ENCODE measurements around the gene TACC2.
"Not testable (repeated sequence)": the region's sequence is repeated elsewhere in the genome, so short reads cannot be mapped to it uniquely, and the experiment has no call there.

TACC2 gene

DNA sequence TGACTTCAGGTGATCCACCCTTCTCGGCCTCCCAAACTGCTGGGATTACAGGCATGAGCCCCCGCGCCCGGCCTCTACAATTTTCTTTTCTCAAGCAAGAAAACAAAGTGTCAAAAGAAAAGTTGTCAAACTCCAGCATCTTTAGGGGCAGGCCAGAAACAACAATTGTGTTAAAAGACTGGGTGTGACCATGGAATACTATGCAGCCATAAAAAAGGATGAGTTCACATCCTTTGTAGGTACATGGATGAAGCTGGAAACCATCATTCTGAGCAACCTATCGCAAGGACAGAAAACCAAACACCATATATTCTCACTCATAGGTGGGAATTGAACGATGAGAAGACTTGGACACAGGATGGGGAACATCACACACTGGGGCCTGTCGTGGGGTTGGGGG lies 34.3 kb downstream of the TACC2 start:
- DNase-seq (ENCODE audit: low read depth), result not testable (repeated sequence)

DNA sequence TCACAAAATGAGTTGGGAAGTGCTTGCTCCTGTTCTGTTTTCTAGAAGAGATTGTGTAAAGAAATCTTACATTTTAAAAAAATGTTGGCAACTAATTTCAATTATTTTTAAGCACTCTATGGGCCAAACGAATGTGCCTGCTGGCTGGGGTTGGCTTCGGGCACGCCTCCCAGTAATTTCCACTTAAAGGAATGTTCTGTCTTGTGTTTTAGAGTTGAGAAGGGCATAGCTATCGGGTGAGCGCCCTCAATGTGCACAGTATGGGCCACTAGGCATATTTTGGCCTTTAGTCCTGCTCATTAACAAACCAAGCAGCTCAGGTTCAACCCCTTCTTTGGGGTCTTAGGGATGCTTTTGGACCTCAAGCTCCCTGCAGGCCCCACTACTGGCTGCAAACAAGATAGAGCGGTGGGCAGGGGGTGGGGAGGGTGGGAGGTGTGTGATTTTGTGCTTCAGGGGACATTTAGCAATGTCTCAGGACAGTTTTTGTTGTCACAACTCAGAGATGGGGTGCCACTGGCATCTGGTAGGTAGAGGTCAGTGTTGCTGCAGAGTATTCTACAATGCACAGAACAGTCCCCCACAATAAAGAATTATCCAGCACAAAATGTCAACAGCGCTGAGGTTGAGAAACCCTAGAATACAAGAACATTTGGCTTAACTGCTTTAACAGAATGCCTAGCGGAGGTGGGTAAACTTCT lies 40.7 kb downstream of the TACC2 start:
- no peak for DNase-seq (ENCODE audit: low read depth)

DNA sequence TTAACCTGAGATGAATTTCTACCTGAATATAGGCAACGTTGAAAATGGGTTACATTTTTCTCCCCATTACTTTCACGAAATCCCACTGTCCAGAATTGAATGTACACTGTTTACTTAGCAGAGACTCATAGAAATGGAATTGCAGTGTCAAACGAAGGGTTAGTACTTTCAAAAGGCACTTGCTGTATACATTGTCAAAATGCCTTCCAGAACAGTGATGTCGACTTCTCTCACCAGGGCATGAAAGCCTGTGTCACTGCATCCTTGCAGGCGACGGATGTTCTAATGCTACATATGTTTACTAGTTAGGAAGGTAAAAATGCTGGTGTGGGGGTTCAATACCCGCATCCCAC lies 41.2 kb downstream of the TACC2 start:
- no peak for DNase-seq (ENCODE audit: low read depth)

DNA sequence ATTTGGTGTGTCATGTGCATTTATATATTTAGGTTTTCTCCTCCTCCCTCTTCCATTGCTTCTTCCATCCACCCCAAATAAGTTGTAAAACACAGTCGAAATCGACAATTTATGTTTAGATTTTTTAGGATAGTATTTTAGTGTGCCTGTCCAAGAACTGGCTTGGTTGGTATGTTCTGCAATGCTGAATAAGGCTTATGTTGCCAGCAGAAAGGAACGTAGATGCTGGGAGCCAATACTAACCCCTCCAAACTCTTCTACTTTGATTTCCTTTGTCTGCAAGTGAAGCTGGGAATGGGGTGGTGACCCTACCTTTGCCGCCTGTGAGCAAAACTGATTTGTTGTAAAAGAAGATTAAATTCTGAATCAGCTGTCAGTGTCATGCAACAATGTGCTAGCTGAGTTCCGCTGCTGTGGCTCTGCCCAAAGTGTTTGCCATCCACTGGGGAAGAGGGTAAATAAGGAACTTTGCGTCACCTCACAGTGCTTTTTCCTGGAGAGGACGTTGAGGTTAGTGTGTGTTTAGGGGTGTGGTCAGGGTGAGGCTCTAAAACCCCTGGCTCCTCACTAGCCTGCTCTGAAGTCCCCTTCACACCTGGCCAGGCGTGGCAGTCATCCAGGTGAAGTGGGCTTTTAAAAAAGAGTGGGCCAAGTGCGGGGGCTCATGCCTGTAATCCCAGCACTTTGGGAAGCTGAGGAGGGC lies 44.4 kb downstream of the TACC2 start:
- no peak for DNase-seq (ENCODE audit: low read depth)

DNA sequence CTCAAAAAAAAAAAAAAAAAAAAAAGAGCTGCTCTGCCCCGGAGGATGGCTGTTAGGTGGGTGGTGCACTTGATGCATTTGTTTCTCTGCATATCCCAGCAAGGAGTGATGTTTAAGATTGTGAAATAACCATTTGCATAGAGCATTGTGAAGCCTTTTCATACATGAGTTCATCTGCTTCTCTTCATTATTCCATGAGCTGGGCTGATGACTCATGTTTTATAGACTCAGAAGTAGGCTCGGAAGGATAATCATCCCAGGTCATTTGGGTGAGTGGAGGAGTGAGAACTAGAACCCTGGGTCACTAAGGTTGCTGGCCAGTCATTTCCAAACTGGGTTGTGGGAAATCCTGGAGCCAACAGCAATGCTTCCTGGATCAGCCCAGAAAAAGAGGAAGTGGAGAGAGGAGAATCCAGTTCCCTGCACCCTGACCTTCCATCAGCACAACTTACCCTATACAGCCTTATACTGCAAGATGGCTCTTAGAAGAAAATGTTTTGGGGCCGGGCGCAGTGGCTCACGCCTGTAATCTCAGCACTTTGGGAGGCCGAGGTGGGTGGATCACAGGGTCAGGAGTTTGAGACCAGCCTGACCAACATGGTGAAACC lies 45.3 kb downstream of the TACC2 start:
- DNase-seq (ENCODE audit: low read depth), result no peak

DNA sequence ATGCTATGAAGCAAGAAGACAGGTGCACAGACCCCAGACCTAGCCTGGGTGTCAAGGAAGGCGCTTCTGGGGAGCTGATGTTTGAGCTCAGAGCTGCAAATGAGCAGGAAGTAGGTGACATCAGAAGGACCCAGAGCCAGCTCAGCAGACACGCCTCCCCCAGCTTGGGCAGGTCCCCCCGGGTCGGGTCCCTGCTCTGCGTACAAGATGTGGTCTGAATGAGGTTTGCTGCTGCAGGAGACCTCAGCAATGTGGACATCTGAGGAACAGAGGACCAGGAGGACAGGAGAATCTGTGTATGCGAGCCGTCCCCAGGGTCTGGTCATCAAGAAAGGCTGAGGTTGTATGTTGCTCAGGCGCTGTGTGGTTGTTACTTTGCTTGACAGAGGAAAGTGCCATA lies 51.8 kb downstream of the TACC2 start:
- no peak for DNase-seq (ENCODE audit: low read depth)

DNA sequence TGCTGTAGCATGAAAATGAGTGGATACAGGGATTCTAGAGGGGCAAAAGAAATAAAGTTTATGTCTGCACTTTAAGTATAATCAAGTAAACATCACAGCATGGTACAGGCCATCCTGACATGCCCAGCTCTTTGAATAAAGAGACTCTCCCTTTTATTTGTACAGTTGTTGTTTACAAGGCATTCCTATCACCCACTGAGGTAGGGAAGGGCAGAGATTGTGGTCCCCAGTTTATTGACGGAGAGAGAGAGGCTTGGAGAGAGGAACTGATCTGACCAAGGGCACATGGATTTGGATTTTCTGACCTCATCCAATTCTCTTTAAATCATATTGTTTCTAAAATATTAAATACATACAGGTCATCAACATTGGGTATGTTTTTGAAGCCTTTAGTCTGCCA lies 53.9 kb downstream of the TACC2 start:
- DNase-seq (ENCODE audit: low read depth), result no peak

DNA sequence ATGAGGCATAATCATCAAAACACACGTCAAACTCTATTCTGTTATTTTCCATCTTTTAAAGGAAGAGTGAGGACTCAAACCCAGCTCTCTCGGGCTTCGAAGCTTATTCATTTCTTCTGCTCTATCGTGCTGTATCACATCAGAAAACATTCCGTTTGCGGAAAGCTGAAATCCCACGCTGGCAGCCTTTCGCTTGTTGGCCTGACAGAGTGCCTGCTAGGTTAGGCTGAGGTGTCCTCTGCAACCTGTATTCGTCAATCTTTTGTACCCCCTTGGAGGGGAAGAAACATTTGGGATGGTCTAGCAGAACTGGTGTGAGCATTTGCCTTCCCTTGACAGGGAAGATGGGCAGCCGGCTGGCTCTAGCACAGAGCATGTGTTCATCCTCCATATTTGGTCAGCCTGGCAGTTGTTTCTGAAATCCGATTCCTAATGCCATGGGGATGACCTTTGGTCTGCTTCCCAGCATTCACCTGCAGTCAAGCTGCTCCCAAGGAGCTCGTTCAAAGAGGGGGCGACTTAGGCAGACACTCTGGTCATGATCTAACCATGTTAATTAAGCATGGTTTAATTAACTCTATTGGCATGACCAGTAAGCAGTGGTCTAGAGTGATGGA lies 55.2 kb downstream of the TACC2 start:
- DNase-seq (ENCODE audit: low read depth), result no peak

DNA sequence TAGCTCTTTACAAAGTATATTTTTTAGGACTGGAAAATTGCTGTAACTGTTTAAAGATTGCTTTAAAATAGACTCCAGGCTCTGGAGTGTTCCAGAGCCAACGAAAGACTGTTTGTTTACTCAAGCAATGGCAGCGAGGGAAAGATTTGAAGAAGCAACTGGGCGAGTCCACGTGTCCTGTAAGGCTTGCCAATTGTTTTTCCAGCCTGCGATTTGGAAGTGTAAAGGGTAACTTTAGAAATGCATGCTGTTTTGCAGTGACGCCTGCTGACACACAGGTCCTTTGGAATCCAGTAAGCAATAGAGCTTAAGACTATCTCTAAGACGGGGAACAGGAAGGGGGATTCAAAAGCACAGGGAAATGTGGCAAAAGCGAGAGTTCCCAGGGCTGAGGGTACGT lies 55.8 kb downstream of the TACC2 start:
- no peak for DNase-seq (ENCODE audit: low read depth)

DNA sequence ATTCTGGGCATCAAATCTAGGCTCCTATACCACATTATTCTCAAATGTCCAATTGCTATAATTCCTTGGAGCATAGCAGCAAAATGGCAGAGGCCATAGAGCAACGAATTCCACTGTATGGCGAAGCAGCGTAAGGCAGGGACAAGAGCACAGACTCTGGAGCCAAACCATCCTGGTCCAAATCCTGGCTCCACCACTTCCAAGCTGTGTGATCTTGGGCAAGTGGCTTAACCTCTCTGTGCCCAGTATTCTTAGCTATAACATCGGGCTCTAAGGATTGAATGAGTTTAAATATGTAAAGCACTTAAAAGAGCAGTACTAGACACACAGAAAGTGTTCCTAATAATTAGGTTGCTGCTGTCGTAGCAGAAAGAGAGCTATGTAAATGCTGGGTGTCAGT lies 56.2 kb downstream of the TACC2 start:
- no peak for DNase-seq (ENCODE audit: low read depth)

DNA sequence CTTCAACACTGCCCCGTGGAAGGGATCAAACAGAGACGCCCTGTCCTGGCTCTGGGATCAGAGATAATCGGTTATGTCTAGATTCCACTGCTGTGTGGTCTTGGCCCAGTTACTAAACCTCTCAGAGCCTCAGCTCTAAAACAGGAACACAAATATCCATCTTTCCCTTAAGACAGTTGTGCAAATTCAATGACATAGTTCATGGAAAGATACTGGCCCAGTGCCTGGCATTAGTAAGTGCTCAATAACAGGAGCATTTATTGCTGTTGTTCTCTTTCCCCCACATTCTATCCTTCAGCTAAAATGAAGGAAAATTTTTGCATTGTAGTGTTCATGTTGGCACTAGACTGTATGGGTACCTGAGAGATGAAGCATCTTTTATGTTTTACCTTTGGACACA lies 58.6 kb downstream of the TACC2 start:
- DNase-seq (ENCODE audit: low read depth), result no peak

DNA sequence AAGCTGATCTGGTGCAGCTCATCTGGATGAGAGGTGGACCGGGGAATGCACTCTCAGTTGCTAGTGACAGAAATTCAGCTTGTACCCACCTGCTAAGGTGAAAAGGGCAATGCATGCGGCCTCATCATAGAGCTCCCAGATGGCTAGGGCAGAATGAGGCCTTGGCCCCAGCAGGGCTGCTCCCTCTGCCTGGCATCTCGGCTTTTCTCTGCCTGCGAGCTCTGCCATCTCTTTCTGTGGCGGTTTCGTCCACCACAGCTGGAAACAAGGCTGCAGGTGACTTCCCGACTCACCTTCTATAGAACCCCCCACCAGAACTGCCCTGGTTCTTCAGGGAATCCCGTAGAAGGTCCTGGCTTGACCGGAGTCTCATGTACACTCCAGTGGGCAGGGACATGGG lies 60.1 kb downstream of the TACC2 start:
- no peak for DNase-seq (ENCODE audit: low read depth)

DNA sequence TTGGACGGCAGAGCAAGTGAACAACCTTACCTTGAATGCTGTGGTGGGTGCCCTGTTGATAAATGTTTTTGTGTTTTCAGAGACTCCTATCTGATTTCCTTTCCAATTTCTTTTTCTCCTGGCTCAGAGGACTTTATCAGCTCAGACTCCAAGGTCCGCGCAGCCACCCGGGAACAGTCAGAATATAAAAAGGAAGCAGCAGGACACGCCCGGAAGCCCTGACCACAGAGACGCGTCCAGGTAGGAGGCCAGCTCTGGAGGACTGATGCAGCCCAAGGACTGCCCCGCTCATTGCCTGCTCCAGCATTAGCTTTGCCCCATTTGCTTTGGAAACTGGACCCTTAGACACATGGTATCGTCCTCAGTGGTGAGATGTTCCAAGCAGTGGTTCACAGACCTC lies 61.3 kb downstream of the TACC2 start:
- DNase-seq (ENCODE audit: low read depth), result no peak

DNA sequence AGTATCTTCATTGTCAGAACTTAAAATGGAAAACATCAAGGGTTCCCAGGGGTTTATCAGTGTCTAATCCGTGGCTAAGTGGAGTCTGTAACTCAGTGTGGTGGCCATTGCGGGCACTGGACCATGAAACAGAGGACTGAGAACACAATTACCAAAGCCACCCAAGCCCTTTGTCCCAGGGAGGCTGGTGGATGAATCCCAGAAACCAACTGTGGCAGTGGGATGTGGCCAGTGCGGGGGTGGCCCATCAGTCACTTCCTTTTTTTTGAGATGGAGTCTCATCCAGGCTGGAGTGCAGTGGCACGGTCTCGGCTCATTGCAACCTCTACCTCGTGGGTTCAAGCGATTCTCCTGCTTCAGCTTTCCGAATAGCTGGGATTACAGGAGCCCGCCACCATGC lies 61.8 kb downstream of the TACC2 start:
- DNase-seq (ENCODE audit: low read depth), result no peak

DNA sequence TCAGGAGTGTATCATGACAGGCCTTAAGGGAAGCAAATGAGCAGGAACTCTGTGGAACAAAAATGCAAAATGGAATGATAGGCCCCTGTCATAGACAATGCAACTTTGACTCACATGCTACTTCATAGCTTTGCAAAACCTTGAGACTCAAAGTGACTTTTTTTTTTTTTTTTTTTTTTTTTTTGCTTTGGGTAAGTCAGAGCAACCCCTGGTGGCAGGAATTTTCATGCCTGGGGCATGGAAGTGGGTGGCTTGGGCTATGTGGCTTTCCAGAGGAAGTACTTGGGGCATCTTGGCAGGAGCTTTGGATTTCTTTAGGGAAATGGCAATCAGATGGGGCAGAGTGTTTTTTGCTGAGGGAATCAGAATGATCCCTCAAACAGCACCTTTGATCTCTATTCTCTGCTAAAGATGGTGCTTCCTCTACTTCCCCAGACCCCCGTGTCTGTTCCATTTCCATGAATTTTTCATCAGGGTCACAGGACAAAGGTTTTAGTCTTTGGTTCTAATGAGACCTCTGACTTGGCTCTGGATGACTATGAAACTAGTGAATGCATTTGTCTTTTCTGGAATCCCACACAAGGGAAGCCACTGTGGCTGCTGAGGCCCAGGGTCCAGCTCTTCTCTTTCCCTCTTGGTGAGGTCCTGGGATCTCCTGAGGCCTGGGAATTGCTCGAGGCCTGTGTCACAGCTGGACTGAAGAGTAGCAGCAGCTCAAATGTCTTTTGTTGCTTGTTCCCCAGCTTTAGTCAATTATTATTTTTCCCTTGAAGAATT lies 62.8 kb downstream of the TACC2 start:
- DNase-seq (ENCODE audit: low read depth), result peak; percentile 43

DNA sequence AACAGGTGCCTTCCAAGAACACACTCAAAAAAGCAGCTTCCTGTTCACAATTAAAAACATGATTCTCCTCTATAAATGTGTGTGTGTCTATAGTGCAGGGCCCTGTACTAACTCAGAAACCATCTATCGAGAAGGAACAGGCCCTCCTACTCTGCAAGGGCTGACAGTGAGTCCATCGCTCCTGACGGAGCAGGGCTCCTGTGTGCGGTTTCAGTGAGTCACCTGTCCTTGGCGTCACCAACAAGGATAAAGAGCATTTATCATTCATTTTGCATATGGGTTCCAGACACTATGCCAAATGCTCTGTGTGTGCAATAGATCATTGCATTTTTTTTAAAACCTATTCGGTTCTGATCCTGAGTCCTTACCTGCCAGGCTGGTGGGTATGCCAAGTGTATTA lies 63.7 kb downstream of the TACC2 start:
- DNase-seq (ENCODE audit: low read depth), result no peak

DNA sequence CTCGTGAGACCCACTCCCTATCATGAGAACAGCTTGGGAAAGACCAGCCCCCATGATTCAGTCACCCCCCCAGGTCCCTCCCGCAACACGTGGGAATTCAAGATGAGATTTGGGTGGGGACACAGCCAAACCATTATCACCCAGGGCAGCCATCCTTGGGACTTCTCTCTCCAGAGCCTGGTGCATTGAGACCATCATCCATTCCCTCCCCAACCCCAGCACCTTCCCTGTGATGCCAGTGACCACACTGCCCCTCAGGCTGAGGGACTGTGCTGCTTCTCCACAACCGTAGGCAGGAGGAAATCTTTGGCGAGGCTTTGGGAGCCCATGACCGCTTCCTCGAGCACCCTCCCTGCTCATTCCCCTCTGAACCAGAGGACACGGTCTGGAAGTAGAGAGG lies 64.4 kb downstream of the TACC2 start:
- no peak for DNase-seq (ENCODE audit: low read depth)

DNA sequence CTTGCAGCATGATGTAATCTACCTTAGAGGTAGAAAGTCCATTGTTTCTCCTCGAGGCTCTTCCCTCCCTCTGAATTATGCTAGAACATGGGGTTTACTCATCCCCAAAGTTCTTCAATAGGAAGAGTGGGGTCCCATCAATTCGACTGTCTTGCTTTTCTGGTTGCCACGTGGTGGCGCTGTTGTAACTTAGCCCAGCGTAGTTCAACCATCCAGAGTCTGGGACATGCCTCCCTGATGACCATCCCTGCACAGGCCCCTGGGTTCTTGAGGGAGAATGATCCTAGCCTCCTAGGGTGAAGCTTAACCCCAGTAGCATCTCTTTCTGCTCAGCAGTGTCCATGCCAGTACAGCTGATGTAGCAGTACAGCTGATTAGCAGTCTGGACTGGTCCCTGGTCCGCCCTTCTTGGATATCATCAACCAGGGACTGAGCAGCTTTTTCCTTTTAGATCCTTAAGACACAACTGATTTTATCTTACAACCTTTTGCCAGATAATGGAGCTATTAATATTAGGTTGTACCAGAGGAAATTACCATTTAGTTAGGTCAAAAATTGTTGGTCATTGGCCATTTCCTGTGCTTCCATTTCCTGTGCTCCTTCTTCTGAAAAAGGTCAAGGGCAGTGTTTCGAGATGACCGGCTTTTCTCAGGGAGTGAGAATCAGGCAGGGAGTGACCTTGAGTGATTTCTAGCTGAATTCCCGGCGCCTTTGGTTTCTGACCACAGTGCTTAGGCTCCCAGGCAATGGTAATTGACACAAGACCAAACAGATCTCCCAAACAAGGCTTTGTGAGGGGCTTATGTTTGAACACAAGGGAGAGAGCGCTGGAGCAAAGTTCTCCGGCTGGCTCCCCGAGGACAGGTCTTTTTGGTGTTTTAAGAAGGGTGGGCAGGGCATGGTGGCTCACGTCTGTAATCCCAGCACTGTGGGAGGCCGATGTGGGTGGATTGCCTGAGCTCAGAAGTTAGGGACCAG lies 65.4 kb downstream of the TACC2 start:
- DNase-seq (ENCODE audit: low read depth), result peak; percentile 27

DNA sequence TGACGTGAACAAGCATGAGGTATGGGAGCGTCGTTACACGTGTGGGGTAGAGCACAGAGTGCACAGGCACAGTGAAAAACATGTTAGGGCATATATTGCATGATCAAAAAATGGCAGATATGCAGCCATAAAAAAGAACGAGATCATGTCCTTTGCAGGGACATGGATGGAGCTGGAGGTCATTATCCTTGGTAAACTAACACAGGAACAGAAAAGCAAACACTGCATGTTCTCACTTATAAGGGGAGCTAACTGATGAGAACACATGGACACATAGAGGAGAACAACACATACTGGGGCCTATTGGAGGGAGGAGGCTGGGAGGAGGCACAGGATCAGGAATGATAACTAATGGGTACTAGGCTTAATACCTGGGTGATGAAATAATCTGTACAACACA lies 66.3 kb downstream of the TACC2 start:
- no peak for DNase-seq (ENCODE audit: low read depth)

DNA sequence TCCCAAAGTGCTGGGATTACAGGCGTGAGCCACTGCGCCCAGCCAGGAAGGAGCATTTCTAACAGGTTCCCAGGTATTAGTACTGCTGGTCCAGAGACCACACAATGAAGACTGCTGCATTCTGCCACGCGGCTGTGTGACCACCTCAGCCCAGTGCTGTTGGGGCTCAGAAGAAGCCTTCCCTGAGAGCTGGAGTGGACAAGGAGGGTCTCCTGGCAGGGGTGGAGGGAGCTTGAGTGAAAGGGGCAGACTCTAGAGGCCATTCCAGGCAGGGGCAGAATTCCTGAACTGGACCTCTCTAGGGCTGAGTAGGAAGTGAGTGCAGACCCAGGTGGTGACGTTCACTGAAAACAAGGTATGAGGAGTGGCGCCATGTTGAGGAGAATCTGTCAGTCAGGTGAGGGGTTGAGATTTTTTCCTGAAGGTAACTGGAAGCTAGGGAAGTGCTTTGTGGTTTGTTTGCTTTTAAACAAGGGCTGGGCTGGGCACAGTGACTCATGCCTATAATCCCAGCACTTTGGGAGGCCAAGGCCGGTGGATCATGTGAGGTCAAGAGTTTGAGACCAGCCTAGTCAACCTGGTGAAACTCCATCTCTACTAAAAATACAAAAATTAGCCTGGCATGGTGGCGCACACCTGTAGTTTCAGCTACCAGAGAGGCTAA lies 67.6 kb downstream of the TACC2 start:
- no peak for DNase-seq (ENCODE audit: low read depth)
